AG09319 (cell line): Measurements from ENCODE around the gene CCDC9.
"Not testable (repeated sequence)": the region's sequence is repeated elsewhere in the genome, so short reads cannot be mapped to it uniquely, and the experiment has no call there.

Experiments used
- DNase-seq: peaks from one replicate; pipeline ENCODE4 v3.0.0-alpha.2; 2010; ENCODE audit warnings: low read depth; ENCODE audit errors: extremely low read depth
- CTCF ChIP-seq: IDR thresholded peaks from 2 replicates; pipeline ENCODE4 v1.5.1; 2011; ENCODE audit warnings: low read depth, mild to moderate bottlenecking, inconsistent platforms, low read length, moderate library complexity

The CCDC9 gene

GRCh38 chr19:47243776-47244547 lies 12.4 kb upstream of the CCDC9 start:
- TF ChIP-seq CTCF, result peak; percentile 87
- DNase-seq, result peak; percentile 96

DNA sequence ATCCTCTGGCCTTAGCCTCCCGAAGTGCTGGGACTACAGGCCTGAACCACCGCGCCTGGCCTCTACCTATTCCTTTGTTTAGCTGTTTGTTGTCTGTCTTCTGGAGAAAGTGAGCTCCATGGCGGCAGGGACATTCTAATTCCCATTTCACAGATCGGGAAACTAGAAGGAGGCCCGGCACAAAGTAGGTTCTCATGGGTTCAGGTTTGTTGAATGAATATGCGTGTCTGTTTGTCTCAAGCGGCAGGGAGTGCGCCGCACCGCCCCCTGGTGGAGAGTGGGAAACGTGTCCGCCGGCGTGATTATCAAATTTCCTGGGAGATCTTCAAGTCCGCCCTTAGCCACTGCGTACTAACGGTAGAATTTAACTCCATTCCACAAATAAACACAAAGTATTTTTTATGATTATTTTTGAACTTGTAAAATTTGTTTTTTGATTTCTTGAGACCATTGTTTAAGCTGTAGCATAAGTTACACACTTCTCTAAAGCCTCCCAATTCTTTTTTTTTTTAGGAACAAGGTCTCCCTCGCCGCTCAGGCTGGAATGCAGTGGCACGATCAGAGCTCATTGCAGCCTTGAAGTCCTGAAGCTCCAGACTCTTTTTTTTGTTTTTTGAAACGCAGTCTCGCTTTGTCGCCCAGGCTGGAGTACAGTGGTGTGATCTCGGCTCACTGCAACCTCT lies 8.9 kb upstream of the CCDC9 start:
- no peak for DNase-seq
- TF ChIP-seq CTCF, result peak; percentile 93

- not testable (repeated sequence) for DNase-seq
Measured at GRCh38 chr19:47253016-47253415, 3.3 kb upstream of the CCDC9 start.

DNA sequence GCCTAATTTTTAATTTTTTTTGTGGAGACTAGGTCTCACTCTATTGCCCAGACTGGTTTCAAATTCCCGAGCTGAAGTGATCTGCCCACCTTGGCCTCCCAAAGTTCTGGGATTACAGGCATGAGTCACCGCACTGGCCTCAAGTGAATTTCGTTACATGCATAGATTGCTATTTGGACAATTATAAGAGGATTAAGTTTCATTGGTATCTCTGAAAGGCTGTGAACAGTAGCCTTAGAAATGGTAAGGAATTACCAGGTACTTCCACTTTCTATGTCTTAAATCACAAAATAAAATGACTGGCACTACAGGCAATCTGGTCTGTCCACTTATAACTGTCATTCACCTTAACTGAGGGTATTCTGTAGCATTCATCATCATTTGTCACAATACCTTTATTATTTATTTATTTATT lies 2.9 kb upstream of the CCDC9 start:
- DNase-seq, result no peak
- TF ChIP-seq CTCF, result no peak

GRCh38 chr19:47253970-47254369 lies 2.4 kb upstream of the CCDC9 start:
- DNase-seq, result no peak
- TF ChIP-seq CTCF, result no peak

DNA sequence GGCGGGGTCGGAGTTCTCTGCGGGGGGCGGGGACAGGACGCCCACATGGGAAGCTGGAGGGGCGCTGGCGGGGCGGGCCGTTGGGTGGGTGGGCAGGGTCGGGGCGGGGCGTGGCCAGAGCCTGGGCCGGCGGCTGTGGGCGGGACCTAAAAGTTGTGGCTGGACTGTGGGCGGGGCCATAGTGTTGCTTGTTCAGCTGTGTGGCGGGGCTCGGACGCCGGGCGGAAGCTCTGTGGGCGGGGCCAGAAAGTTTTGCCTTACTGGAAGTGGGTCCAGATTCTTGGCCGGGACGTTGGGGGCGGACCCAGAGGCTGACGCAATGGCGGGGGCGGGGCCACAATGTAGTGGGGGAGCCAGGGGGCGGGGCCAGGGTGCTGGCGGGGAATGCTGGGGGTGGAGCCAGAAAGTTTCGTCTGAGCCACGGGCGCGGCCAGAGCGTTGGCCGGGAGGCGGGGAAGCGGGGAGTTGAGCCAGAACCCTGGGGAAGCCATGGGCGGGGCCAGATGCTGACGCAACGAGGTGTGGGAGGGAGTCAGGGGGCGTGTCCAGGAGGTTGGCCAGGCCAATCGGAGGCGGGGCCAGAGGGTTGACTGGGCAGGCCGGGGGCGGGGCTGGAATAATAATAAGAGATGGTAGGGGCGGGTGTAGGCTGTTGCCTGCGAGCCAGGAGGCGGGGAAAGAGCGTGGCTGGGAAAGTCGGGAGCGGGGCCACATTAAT lies 527 bp downstream of the CCDC9 start:
- DNase-seq, result peak; percentile 98
- TF ChIP-seq CTCF, result no peak

DNA sequence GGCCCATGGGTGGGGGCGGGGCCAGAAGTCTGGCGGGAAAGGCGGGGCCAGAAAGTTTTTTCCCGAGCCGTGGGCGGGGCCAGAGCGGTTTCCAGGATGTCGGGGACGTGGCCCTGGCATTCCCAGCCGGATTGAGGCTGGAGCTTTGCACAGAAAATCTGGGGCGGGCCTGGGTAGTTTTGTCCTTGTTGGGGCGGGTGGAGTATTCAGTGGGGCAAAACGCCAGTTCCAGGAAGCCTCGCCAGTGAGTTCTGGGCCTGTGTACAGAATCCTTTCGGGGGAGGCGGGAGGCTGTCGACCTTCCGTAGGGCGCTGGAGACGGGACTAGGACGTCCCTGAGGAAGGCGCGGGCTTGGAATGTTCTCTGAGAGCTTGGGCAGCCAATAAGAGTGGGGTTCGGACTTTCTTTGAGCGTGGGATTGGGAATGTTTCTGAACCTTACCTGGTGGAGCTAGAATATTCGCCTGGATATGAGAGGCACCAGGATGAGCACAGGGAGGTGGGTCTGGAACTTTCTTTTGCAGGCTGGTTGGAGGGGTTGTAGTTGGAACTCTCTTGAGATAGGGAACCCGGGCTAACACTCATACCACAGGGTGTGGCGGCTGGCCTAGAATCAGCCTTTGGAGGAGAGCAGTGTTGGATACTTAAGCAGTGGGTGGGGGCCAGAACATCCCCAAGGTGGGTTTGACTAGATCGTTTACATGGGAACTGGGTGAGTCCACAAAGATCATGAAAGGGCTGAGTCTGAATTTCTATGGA lies 1.3 kb downstream of the CCDC9 start:
- TF ChIP-seq CTCF, result no peak
- DNase-seq, result no peak
